Globus pallidus (tissue), 1 donor: ENCODE data around the gene USF1.
"Not testable (repeated sequence)": the region's sequence is repeated elsewhere in the genome, so short reads cannot be mapped to it uniquely, and the experiment has no call there.

Experiments
- DNase-seq: peaks from one replicate; pipeline ENCODE4 v3.0.0-alpha.2; 2015; ENCODE audit warnings: low spot score

USF1 gene

DNA sequence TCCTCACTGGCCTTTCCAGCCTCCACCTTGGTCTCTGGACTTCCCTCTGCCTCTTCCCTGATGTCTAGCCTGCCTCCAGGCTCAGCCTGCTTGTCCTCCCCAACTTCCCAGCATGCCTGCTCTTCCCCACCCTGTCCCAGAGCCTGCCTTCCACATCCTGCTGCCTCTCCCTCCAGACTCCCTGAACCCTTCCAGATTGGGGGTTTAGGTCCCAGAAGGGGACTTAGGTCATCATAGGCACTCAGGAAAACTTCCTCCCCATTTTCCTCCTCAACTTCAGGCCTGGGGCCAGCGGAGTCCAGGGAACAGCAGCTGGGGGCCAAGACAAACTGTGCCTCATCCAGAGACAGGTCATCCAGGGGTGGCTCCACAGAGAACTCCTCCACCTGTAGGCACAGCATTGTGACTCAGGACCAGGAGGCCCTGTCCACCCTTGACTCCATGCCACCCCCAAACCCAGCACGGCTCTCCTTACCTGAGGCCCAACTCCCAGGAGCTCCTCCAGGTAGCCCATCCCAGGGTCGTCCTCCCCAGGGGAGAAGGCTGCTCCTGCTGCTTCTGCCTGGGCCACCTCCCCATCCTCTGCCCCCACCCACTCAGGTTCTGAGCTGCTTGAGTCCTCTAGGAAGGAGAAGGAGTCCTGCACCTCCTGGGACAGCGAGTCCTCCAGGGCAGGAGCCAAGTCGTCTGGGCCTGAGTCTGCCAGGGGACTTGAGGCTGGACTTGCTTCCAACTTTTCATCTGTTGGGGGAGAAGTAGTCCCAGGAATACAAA lies 3.4 kb upstream of the USF1 start:
- DNase-seq: no peak

DNA sequence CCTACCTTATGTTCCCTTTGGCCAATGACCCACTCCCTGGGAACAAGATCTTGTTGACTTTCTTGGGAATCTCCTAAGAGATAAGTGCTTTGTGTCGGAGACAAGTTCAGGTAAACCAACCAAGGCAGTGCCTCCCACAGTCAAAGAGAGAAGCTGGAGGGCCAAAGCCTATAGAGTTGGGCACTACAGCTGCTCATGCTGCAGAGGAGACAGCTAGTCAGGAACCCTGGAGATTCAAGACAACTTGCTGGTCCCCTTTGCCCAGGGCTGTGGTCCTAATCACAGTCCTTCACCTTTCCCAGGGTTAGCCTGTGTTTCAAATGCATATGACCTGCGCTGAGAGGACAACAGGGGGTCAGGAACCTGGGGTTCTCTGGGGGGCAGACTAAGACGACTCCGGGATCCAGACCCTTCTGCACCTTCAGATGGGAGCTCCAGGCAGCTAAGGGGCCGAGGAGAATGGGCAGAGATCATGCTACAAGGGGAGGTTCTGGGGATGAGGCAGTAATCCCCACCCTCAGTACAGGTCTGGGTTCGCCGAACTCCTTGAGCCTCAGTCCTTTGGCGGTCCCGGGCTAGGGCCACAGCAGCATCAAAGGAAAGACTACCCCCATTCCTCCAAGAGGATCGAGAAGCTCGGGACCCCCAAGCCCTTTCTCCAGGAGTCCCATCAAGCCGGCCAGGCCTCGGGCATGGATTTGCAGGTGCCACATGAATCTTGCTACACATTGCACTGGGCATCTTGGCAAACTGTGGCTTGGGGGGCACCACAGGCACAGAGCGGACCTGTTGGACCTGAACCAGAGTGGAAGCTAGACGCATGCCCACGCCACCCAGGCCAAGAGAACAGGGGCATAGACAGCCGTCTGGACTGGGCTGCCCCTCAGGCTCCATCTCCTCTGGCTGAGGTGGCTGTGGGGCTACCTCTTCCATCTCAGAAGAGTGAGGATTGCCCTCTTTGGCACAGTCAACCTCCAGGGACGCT lies 2.0 kb upstream of the USF1 start:
- DNase-seq: no peak

GRCh38 chr1:161046605-161047228 lies 940 bp upstream of the USF1 start:
- peak; percentile 24 for DNase-seq

GRCh38 chr1:161044908-161045735 lies 655 bp downstream of the USF1 start:
- peak; percentile 65 for DNase-seq

DNA sequence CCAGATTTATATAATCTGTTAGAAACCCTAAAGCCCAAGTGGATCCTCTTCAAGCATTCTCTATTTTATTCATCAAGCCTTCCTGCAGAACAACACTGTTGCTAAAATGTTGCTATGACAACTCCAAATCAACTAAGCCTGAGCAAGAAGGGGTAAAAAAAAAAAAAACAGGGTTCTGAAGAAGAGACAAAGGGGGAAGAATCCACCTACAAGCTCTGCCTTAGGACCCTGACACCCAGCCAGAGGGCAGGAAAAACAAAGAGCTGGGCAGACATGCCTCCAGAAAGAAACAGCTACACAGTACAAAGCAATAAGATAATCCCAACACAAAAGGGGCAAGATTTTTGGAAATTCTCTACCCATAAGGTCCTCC lies 1.3 kb downstream of the USF1 start:
- no peak for DNase-seq

GRCh38 chr1:161039546-161039945 lies 6.2 kb downstream of the USF1 start:
- no peak for DNase-seq

DNA sequence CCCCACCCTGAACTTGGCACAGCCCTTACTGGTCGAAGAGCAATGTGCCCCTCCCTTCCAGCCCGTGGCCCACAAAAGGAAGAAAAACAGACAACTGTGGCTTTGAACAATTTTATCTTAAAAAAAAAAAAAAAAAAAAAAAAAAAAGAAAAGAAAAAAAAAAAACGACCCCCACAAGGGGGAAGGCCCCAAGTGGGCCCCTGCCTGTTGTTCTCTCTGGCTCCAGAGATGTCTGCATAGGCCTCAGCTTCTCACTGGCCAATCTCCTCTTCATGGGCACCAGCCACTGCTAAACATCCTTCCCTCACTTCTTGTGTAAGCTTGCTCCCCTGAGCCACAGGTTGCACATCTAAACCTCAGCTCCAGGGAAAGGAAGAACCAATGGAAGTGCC lies 6.6 kb downstream of the USF1 start:
- no peak for DNase-seq

GRCh38 chr1:161038523-161039153 lies 7.1 kb downstream of the USF1 start, which contains the start of gene TSTD1:
Gene TSTD1 (minus strand): TSS chr1:161038964. CDS start chr1:161038889, 75 bp downstream.
- DNase-seq: no peak

- DNase-seq: no peak
Measured at GRCh38 chr1:161037661-161038522, 7.9 kb downstream of the USF1 start.

DNA sequence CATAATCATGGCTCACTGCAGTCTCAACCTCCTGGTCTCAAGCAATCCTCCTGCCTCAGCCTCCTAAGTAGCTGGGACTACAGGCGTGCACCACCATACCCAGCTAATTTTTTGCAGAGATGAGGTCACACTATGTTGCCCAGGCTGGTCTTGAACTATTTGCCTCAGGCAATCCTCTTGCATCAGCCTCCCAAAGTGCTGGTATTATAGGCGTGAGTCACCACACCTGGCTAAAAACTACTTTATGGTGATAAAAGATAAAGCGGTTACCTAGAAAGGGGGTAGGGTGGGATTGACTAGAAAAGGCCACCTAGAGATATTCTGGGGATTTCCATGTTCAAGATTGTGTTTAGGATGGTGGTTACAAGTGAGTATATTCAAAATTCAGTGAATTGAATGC lies 12.0 kb downstream of the USF1 start:
- DNase-seq: no peak

DNA sequence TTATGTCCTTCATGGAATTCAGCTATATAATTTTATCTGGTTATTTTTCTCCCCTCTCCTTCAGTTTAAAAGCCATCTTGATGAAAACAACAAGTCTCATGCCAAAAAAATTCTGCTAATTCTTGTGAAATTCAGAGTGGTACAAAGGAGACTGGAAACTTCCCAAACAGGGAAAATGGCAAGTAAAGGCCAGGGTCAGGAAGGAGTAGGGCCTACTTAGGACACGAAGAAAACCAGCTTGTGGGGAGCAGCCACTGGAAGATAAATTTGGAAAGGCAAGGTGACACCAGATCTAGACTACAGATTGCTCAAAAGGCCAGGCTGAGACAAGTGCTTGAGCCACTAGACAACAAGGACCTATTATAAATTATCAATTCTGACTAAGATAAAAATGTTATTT lies 13.4 kb downstream of the USF1 start:
- no peak for DNase-seq

DNA sequence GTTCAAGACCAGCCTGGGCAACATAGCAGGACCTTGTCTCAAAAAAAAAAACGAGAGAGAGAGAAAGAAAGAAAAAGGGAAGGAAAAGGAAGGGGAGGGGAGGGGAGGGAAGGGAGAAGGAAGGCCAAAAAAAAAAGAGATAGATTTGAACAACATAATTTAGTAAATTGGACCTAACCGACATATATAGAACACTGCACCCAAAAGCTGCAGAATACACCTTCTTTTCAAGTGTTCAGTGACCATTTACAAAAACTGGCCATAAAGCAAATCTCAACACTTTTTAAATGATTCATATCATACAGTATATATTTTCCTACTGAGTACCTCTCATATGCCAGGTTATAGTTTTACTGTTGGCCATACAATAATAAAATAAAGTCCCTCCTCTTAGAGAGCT lies 13.9 kb downstream of the USF1 start:
- no peak for DNase-seq

- not testable (repeated sequence) for DNase-seq
Measured at GRCh38 chr1:161029466-161029865, 16.3 kb downstream of the USF1 start.

DNA sequence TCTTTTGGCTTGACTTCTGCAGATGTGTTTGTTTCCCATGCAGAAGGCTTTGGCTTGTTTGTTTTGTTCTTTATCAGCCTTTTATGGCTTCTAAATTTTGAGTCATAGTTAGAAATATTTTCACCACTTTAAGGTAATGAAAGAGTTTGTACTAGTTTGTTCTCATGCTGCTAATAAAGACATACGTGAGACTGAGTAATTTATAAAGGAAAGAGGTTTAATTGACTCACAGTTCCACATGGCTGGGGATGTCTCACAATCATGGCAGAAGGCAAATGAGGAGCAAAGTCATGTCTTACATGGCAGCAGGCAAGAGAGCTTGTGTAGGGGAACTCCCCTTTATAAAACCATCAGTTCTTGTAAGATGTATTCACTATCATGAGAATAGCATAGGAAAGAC lies 18.8 kb downstream of the USF1 start:
- not testable (repeated sequence) for DNase-seq

GRCh38 chr1:161022432-161022831 lies 23.3 kb downstream of the USF1 start:
- not testable (repeated sequence) for DNase-seq

DNA sequence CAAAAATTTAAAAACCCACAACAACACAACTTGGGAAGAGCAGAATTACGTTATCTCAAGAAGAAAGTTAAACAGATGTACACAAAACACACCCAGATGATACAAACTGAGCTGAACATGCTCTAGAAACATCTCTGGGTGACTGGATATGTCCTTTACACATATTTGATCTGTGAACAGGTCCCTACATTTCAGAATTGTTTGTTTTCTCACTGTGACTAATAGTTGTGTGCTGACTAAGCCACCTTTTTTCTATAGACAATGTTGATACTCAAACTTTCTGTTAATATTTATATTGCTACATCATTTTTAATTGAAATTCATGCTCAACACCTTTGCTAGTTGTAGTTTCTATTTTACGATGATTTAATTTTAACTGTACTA lies 23.8 kb downstream of the USF1 start:
- DNase-seq: no peak

DNA sequence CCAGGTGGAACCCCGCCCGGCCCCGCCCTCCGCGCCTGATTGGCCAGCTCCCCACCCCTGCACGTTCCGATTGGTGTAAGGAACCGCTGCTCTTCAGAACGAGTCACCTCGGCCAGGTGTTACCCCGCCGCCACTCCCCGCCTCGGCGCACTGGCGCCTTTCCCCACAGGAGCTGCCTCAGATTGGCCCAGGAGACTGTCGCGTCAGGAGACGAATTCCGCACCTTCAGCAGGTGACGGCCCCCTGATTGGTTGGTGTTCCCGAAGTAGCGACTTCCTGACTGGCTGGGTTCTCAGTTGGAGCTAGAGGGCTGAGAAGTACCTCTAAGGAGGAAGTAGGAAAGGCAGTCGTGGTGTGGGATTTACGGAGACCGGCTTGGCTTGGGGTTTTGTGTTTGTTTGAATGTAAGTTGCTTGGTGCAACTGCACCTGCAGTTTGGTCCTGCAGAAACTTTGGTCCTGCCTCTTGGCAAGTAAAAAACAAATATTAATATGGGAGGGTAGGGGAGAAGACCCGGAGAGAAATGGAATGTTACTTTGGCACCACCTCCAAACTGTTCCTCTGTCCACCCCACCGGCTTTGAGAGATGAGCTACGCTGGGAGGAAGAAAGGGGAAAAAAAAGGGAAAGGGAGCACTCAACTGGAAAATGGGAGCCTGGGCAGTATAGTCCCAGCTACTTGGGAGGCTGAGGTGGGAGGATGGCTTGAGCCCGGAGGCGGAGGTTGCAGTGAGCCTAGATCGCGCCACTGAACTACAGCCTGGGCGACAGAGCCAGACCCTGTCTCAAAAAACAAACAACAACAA lies 24.4 kb downstream of the USF1 start:
- DNase-seq: no peak

GRCh38 chr1:161020509-161021164 lies 25.1 kb downstream of the USF1 start, which contains the start of gene F11R:
Gene F11R (minus strand): TSS chr1:161021152. CDS start chr1:161021073, 79 bp downstream.
- no peak for DNase-seq
